ENCODE measurements around the gene FCF1. TPM values are rescaled to one million over a fixed set of nuclear protein-coding genes. Genes with fewer than 3 reads are reported as not detected.

The FCF1 gene
- total and polyA plus RNA-seq, 10 donors = 6.9 to 42.2 (median 32.8) TPM

GRCh38 chr14:74667758-74668157 is 45.2 kb upstream of the FCF1 start:
- Histone ChIP-seq H3K9me3 (no peaks in the 10 kb centered on the region), H3K4me1 (no peaks in the 10 kb centered on the region), H3K27ac (no peak overlapping the region), H3K4me3 (no peak overlapping the region), H3K36me3 (peaks cover 8 to 100% (median 86%) of the 10 kb centered on the region in 6 donors), H3K27me3 (replicated peaks in 1 of 7) (no peaks in the 10 kb centered on the region)
- intact Hi-C loops (cut with DNase I; ENCODE audit: low total_unique reads) = no loop called here
- TF ChIP-seq POLR2A (IDR thresholded peaks at IDR 0.05) (no peak), POLR2AphosphoS5 (IDR thresholded peaks at IDR 0.05) (no peak), CTCF (IDR thresholded peaks at IDR 0.05 in 8 of 11, conservative IDR thresholded peaks at IDR 0.05 in 3 of 11) (no peak)
- no peak for DNase-seq
- WGBS, 5 donors = 74 to 97% (median 89%) methylated on average over 1 of the region's 1 CpG

- no peak for DNase-seq
- Histone ChIP-seq H3K9me3 (no peaks in the 10 kb centered on the region), H3K27me3 (replicated peaks in 1 of 7) (no peaks in the 10 kb centered on the region), H3K27ac (no peak overlapping the region), H3K4me1 (no peaks in the 10 kb centered on the region), H3K36me3 (peaks cover 4 to 100% (median 85%) of the 10 kb centered on the region in 6 donors), H3K4me3 (no peak overlapping the region)
- TF ChIP-seq POLR2A (IDR thresholded peaks at IDR 0.05) (no peak), POLR2AphosphoS5 (IDR thresholded peaks at IDR 0.05) (no peak), CTCF (IDR thresholded peaks at IDR 0.05 in 8 of 11, conservative IDR thresholded peaks at IDR 0.05 in 3 of 11) (no peak)
- intact Hi-C loops (cut with DNase I; ENCODE audit: low total_unique reads) = no loop called here
- 92 to 100% (median 98%) methylated on average over 1 of the region's 1 CpG for WGBS, 5 donors
Measured at GRCh38 chr14:74669256-74669655, 43.7 kb upstream of the FCF1 start.

- intact Hi-C loops (cut with DNase I; ENCODE audit: low total_unique reads) = no loop called here
- H3K9me3 ChIP-seq = no peaks in the 10 kb centered on the region
- peaks cover 4 to 100% (median 87%) of the 10 kb centered on the region in 6 donors for H3K36me3 ChIP-seq
- H3K4me1 ChIP-seq = no peaks in the 10 kb centered on the region
- no peak overlapping the region for H3K4me3 ChIP-seq
- no peak overlapping the region for H3K27ac ChIP-seq
- WGBS, 5 donors = 97 to 99% (median 98%) methylated on average over 10 of the region's 10 CpGs
- DNase-seq = no peak
- no peaks in the 10 kb centered on the region for H3K27me3 ChIP-seq (replicated peaks in 1 of 7)
- TF ChIP-seq CTCF (IDR thresholded peaks at IDR 0.05 in 8 of 11, conservative IDR thresholded peaks at IDR 0.05 in 3 of 11) (no peak), POLR2A (IDR thresholded peaks at IDR 0.05) (no peak), POLR2AphosphoS5 (IDR thresholded peaks at IDR 0.05) (no peak)
Measured at GRCh38 chr14:74669846-74670245, 43.1 kb upstream of the FCF1 start.

GRCh38 chr14:74670726-74671411 is 42.1 kb upstream of the FCF1 start:
- peaks cover 4 to 100% (median 92%) of the 10 kb centered on the region in 6 donors for H3K36me3 ChIP-seq
- no peak for TF ChIP-seq POLR2A (IDR thresholded peaks at IDR 0.05)
- no peak for TF ChIP-seq POLR2AphosphoS5 (IDR thresholded peaks at IDR 0.05)
- TF ChIP-seq CTCF (IDR thresholded peaks at IDR 0.05 in 8 of 11, conservative IDR thresholded peaks at IDR 0.05 in 3 of 11) = no peak
- H3K9me3 ChIP-seq = no peaks in the 10 kb centered on the region
- H3K27me3 ChIP-seq (replicated peaks in 1 of 7) = no peaks in the 10 kb centered on the region
- intact Hi-C loops (cut with DNase I; ENCODE audit: low total_unique reads) = no loop called here
- no peak overlapping the region for H3K27ac ChIP-seq
- WGBS, 5 donors = 84 to 97% (median 91%) methylated on average over 9 of the region's 9 CpGs
- DNase-seq = no peak
- no peak overlapping the region for H3K4me3 ChIP-seq
- no peaks in the 10 kb centered on the region for H3K4me1 ChIP-seq

Data from spleen (tissue), 11 donors.